ENCODE measurements around the gene UCP1. TPM values are rescaled to one million over a fixed set of nuclear protein-coding genes. Genes with fewer than 3 reads are reported as not detected.

The UCP1 gene, protein sequence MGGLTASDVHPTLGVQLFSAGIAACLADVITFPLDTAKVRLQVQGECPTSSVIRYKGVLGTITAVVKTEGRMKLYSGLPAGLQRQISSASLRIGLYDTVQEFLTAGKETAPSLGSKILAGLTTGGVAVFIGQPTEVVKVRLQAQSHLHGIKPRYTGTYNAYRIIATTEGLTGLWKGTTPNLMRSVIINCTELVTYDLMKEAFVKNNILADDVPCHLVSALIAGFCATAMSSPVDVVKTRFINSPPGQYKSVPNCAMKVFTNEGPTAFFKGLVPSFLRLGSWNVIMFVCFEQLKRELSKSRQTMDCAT
- total RNA-seq (2022; extraction: Qiagen RNA extraction; ENCODE audit: low read depth), result 0.08 to 0.10 TPM in 2 of 5 replicates, not detected in the others

DNA sequence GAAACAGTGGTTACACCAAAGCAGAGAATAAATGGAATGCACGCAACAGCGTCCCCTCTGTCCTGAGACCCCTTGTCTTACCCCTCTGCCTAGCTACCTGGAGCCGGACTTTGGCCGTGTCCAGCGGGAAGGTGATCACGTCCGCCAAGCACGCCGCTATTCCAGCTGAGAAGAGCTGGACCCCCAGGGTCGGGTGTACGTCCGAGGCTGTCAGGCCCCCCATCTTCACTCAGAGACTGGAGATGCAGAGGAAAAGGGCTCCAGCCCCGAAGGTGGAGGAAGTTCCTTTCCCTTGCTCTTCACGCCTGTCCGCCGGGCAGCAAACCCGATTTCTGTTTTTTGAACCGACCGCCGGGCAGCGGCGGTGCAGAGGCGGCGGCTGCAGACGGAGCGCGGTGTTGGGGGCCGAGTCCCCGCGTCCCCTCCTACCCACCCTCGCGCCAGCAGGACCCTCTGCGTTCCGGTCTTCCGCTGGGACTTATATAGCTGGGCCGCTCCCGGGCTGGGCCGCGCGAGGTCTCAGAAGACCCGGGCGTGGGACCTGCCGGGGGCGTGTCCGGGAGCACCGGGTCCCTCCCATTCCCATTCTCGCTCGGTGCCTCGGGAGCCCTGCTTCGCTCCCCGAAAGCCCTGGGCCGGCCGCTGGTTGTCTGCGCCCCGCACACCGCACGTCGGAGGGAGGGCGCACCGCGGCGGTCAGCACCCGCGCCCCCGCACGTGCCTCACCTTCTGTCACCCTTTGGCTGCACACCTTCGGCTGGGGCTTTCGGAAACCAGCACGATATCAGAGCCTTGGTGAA is at the start of gene UCP1:
TSS of gene UCP1 (minus strand) at position 455 of the 800 bp plus-strand sequence. CDS start at position 223, 232 bp downstream.

DNA sequence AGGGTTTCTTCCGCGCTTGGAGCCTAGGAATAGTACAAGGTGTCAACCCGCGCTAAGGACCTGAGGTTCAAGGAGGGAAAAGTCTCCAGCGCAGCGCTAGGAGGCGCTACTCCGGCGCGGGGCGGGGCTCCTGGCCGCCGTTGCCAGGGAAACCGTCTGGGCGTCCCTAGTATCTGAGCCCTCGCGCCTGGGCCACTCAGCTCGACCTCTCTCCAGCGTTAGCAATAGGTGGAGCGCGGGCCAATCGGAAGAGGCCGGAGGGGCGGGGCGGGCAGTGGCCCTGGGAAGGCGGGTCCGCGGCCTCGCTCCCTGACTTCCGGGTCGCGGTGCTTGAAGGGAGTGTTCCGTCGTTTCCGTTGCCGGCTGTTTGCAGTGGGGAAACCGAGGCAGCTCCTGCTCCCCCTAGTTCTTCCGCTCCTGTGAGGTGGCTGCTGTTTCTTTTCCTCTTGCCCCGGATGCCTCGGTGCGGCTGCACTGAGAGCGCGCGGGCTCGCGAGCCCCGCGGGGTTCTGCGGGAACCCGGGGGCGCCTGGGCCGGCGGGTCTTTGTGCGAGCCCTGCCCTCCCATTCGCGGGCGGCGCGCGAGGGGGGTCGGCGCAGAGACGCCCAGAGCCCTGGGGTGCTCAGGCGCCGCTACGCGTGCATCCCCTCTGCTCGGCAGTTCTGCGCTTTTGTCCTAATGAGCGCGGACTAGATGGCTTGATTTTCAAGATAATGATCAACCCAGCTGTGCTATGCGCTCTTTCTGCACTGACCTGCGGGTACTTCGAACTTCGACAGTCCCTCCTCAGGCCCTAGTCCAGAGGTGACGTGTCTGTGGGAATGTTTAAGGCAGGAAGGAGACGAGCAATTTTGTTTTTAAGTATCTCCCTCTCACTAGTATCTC is 44.7 kb downstream of the UCP1 start, which contains the start of gene ELMOD2:
TSS of gene ELMOD2 (plus strand) at position 312 of the 886 bp plus-strand sequence. CDS start 1,261 bp downstream, outside the sequence.

Other genes starting within 250 kb of the UCP1 start
- gene SCOC, start 195.3 kb downstream of the UCP1 start, total RNA-seq (2022; extraction: Qiagen RNA extraction; ENCODE audit: low read depth), result 22.1 to 34.3 TPM (median 30.2 TPM) in 5 replicates
- 5.0 to 7.0 TPM (median 5.2 TPM) in 5 replicates for gene CLGN, start 141.3 kb downstream of the UCP1 start, total RNA-seq (2022; extraction: Qiagen RNA extraction; ENCODE audit: low read depth)
- not detected in 5 replicates for gene MGAT4D, start 70.7 kb downstream of the UCP1 start, total RNA-seq (2022; extraction: Qiagen RNA extraction; ENCODE audit: low read depth)
- gene ELMOD2, start 44.8 kb downstream of the UCP1 start, total RNA-seq (2022; extraction: Qiagen RNA extraction; ENCODE audit: low read depth), result 9.4 to 12.0 TPM (median 10.6 TPM) in 5 replicates
- 6.6 to 8.4 TPM (median 7.4 TPM) in 5 replicates for gene TBC1D9, start 187.4 kb upstream of the UCP1 start, total RNA-seq (2022; extraction: Qiagen RNA extraction; ENCODE audit: low read depth)